CD14-positive monocyte (primary cell): ENCODE measurements around the gene ABTB1. TPM values are rescaled to one million over a fixed set of nuclear protein-coding genes. Genes with fewer than 3 reads are reported as not detected.

Source experiments
- DNase-seq, 3 donors: peaks; one replicate each; pipeline ENCODE4 v3.0.0-alpha.2; 2011 to 2022
- H2AFZ ChIP-seq: 2 replicates; pipeline ENCODE4 v1.6.0; 2012; ENCODE audit warnings: mild to moderate bottlenecking, low read depth, low read length, inconsistent platforms; ENCODE audit not compliant: insufficient read depth, poor library complexity, severe bottlenecking
- H3K27ac ChIP-seq, 2 donors: 1 replicate in 1 of 2; 2 replicates in 1 of 2; pipeline ENCODE4 v1.5.1; 2012 to 2013; ENCODE audit warnings: low read length in 2 of 2, control low read depth in 1 of 2, inconsistent platforms in 1 of 2, low read depth in 1 of 2, mild to moderate bottlenecking in 1 of 2
- H3K27me3 ChIP-seq, 2 donors: one replicate each; pipeline versions ENCODE4 v1.6.0 to v1.6.1; 2011 to 2013; ENCODE audit warnings: low read length in 2 of 2; ENCODE audit not compliant: control insufficient read depth in 2 of 2, insufficient read depth in 2 of 2
- H3K36me3 ChIP-seq, 2 donors: replicated peaks in 1 of 2; 1 replicate in 1 of 2; 2 replicates in 1 of 2; pipeline versions ENCODE4 v1.5.1 to v1.6.1; 2012 to 2013; ENCODE audit warnings: low read length in 2 of 2, control low read depth in 1 of 2, inconsistent platforms in 1 of 2, mild to moderate bottlenecking in 1 of 2; ENCODE audit not compliant: insufficient read depth in 2 of 2, control insufficient read depth in 1 of 2
- H3K4me1 ChIP-seq, 2 donors: 1 replicate in 1 of 2; 2 replicates in 1 of 2; pipeline versions ENCODE4 v1.5.1 to v1.6.1; 2012 to 2013; ENCODE audit warnings: low read length in 2 of 2, control low read depth in 1 of 2, inconsistent platforms in 1 of 2, mild to moderate bottlenecking in 1 of 2, moderate library complexity in 1 of 2; ENCODE audit not compliant: insufficient read depth in 2 of 2, control insufficient read depth in 1 of 2
- H3K4me2 ChIP-seq: replicated peaks from 2 replicates; pipeline ENCODE3; 2012; ENCODE audit warnings: low read length, moderate library complexity, mild to moderate bottlenecking; ENCODE audit not compliant: poor library complexity, severe bottlenecking; ENCODE audit errors: extremely low read depth
- H3K4me3 ChIP-seq, 3 experiments: fragments of 200-600 bp in 1 of 3; sonication (generic) in 1 of 3; replicated peaks in 1 of 3; 1 replicate in 2 of 3; 2 replicates in 1 of 3; pipeline ENCODE4 v1.5.1; 2011 to 2013; ENCODE audit warnings: low read length in 3 of 3, mild to moderate bottlenecking in 3 of 3, control low read depth in 2 of 3, low read depth in 2 of 3, inconsistent platforms in 1 of 3, moderate library complexity in 1 of 3
- H3K79me2 ChIP-seq: 2 replicates; pipeline ENCODE4 v1.6.0; 2012; ENCODE audit warnings: mild to moderate bottlenecking, control low read depth, inconsistent platforms, low read length, moderate library complexity; ENCODE audit not compliant: insufficient read depth
- H3K9ac ChIP-seq: 2 replicates; pipeline ENCODE4 v1.6.0; 2017; ENCODE audit warnings: low read length, mild to moderate bottlenecking; ENCODE audit not compliant: insufficient read depth, poor library complexity, severe bottlenecking
- H3K9me3 ChIP-seq, 2 donors: replicated peaks in 1 of 2; 1 replicate in 1 of 2; 2 replicates in 1 of 2; pipeline versions ENCODE4 v1.5.1 to v1.6.1; 2012 to 2013; ENCODE audit warnings: low read length in 2 of 2, control low read depth in 1 of 2; ENCODE audit not compliant: control insufficient read depth in 1 of 2, insufficient read depth in 1 of 2
- H4K20me1 ChIP-seq: 2 replicates; pipeline ENCODE4 v1.6.0; 2012; ENCODE audit warnings: mild to moderate bottlenecking, low read length, control low read depth, moderate library complexity; ENCODE audit not compliant: insufficient read depth
- H3K27ac Mint-ChIP-seq, 7 donors: one replicate each; pipeline ENCODE4 v1.8.0; 2020; ENCODE audit warnings: mild to moderate bottlenecking in 7 of 7, mixed read lengths in 7 of 7, moderate library complexity in 6 of 7, inconsistent platforms in 2 of 7
- H3K27me3 Mint-ChIP-seq, 3 donors: one replicate each; pipeline ENCODE4 v1.8.0; 2021 to 2022; ENCODE audit warnings: low read depth in 3 of 3, mild to moderate bottlenecking in 3 of 3, mixed read lengths in 3 of 3, moderate library complexity in 3 of 3, inconsistent platforms in 1 of 3
- H3K36me3 Mint-ChIP-seq, 2 donors: one replicate each; pipeline ENCODE4 v1.8.0; 2020; ENCODE audit warnings: mixed read lengths in 2 of 2, inconsistent platforms in 1 of 2, mild to moderate bottlenecking in 1 of 2
- H3K4me1 Mint-ChIP-seq: one replicate; pipeline ENCODE4 v1.8.0; 2020; ENCODE audit warnings: mild to moderate bottlenecking, mixed read lengths
- H3K4me3 Mint-ChIP-seq, 2 donors: one replicate each; pipeline ENCODE4 v1.8.0; 2020; ENCODE audit warnings: mild to moderate bottlenecking in 2 of 2, mixed read lengths in 2 of 2, moderate library complexity in 1 of 2
- H3K9me3 Mint-ChIP-seq, 7 donors: one replicate each; pipeline ENCODE4 v1.8.0; 2020 to 2022; ENCODE audit warnings: mixed read lengths in 7 of 7, mild to moderate bottlenecking in 6 of 7, moderate library complexity in 6 of 7, inconsistent platforms in 2 of 7
- WGBS: methylation state at CpG from one replicate; pipeline ENCODE4 v1.1.5; 2013; ENCODE audit warnings: missing lambda C conversion rate; ENCODE audit not compliant: insufficient coverage; 5-methylcytosine and 5-hydroxymethylcytosine counted together
- intact Hi-C, 2 donors: fragments of 100-400 bp; cut with micrococcal nuclease; formaldehyde crosslinking; loops; one replicate each; pipeline versions ENCODE4 v1.15.0 to v1.15.1; 2023
- polyA plus RNA-seq, 3 donors: library from polyadenylated mRNA; depleted of rRNA in 1 of 3; unstranded in 2 of 3; stranded (reverse) in 1 of 3; fragments of 300-500 nt in 2 of 3; fragments of >200 nt in 1 of 3; fragmentation: Illumina TruSeq in 2 of 3; gene quantifications; 1 replicate in 2 of 3; 2 replicates in 1 of 3; pipeline ENCODE4 v1.2.3, GENCODE V29; 2012 to 2021
- TF ChIP-seq, protein P1 (sequence below): fragments of 200-600 bp; IDR thresholded peaks from one replicate; pipeline ENCODE4 v1.8.0; 2022; ENCODE audit warnings: antibody characterized with exemption, mild to moderate bottlenecking

Gene ABTB1
- polyA plus RNA-seq, 3 donors: 107 to 246 (median 118) TPM

DNA sequence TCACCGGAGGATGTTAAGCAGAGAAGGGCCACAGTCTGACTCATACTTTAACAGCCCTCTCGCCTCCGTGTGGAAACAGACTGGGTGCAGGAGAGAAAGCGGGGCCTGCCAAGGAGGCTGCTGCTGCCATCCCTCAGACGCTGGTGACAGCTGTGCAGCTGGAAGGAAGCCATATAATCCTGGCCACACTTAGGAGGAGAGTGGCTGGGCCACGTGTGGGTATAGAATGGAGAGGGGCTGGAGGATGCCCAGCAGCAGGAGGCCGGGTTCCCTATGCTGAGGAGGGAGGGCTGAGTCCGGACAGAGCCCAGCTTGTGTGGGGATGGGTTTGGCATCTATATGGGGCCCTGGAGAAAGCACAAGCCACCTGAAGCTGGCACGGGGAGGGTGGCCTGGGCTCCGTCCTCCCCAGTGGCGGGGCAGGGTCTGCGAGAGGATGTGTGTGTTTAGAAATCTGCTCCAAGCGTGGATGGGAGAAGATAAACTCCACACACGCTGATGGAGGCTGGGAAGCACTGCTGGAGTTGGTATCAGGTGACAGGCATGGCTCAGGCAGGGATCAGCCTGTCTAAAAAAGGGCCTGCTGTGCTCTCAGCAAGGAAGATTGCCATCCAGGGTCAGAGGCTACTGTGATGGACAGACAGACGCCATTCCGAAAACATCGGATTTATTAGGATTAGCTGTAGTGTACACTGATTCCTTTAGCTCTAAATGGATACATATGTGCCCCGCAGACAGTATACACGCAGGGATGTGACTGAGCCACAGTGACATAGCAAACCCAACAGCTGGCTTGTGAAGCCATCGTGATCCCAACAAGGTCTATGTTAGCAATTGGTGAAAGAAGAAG, 15.9 kb downstream of the ABTB1 start:
- H3K9ac ChIP-seq: no peak overlapping the region
- H3K4me2 ChIP-seq: no peak overlapping the region
- TF ChIP-seq, protein P1, sequence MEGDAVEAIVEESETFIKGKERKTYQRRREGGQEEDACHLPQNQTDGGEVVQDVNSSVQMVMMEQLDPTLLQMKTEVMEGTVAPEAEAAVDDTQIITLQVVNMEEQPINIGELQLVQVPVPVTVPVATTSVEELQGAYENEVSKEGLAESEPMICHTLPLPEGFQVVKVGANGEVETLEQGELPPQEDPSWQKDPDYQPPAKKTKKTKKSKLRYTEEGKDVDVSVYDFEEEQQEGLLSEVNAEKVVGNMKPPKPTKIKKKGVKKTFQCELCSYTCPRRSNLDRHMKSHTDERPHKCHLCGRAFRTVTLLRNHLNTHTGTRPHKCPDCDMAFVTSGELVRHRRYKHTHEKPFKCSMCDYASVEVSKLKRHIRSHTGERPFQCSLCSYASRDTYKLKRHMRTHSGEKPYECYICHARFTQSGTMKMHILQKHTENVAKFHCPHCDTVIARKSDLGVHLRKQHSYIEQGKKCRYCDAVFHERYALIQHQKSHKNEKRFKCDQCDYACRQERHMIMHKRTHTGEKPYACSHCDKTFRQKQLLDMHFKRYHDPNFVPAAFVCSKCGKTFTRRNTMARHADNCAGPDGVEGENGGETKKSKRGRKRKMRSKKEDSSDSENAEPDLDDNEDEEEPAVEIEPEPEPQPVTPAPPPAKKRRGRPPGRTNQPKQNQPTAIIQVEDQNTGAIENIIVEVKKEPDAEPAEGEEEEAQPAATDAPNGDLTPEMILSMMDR: no peak
- 94% methylated on average over 18 of the region's 20 CpGs for WGBS
- no peaks in the 10 kb centered on the region for H3K9me3 ChIP-seq
- no peak overlapping the region for H3K4me3 Mint-ChIP-seq
- H3K4me1 Mint-ChIP-seq: peaks cover 11% of the 10 kb centered on the region
- no peaks in the 10 kb centered on the region for H3K27me3 ChIP-seq
- H3K4me1 ChIP-seq: peaks cover 4% of the 10 kb centered on the region in 2 donors
- H3K9me3 Mint-ChIP-seq: no peaks in the 10 kb centered on the region
- H3K4me3 ChIP-seq: no peak overlapping the region
- H3K27me3 Mint-ChIP-seq: peaks cover 0 to 1% (median 0%) of the 10 kb centered on the region in 3 donors
- H4K20me1 ChIP-seq: no peaks in the 10 kb centered on the region
- no peaks in the 10 kb centered on the region for H3K79me2 ChIP-seq
- no peak for DNase-seq
- no peaks in the 10 kb centered on the region for H3K36me3 ChIP-seq
- H2AFZ ChIP-seq: no peak overlapping the region
- intact Hi-C loops: loop anchor here in 1 of 2 donors (5.0 kb wide), 1 partner anchor 144 kb away; no protein-coding TSS in a partner anchor
- H3K27ac ChIP-seq: no peak overlapping the region
- H3K27ac Mint-ChIP-seq: no peak overlapping the region
- no peaks in the 10 kb centered on the region for H3K36me3 Mint-ChIP-seq

GRCh38 chr3:127689266-127689860, 16.6 kb downstream of the ABTB1 start:
- Mint-ChIP-seq H3K4me1 (peaks cover 4% of the 10 kb centered on the region), H3K9me3 (no peaks in the 10 kb centered on the region), H3K27ac (peak overlapping the region in 1 of 7 donors; percentile 3), H3K27me3 (peaks cover 0 to 1% (median 0%) of the 10 kb centered on the region in 3 donors), H3K4me3 (no peak overlapping the region), H3K36me3 (no peaks in the 10 kb centered on the region)
- intact Hi-C loops: loop anchor here in 1 of 2 donors (5.0 kb wide), 1 partner anchor 143 kb away; no protein-coding TSS in a partner anchor
- no peaks in the 10 kb centered on the region for H3K36me3 ChIP-seq
- no peaks in the 10 kb centered on the region for H4K20me1 ChIP-seq
- H3K4me3 ChIP-seq: no peak overlapping the region
- no peaks in the 10 kb centered on the region for H3K27me3 ChIP-seq
- no peak overlapping the region for H3K9ac ChIP-seq
- H2AFZ ChIP-seq: no peak overlapping the region
- TF ChIP-seq, protein P1: no peak
- no peak overlapping the region for H3K27ac ChIP-seq
- H3K9me3 ChIP-seq: no peaks in the 10 kb centered on the region
- no peaks in the 10 kb centered on the region for H3K79me2 ChIP-seq
- DNase-seq: no peak
- 95% methylated on average over 16 of the region's 19 CpGs for WGBS
- H3K4me2 ChIP-seq: no peak overlapping the region
- H3K4me1 ChIP-seq: no peaks in the 10 kb centered on the region
